ENCODE data around the gene MYO15B. TPM values are rescaled to one million over a fixed set of nuclear protein-coding genes. Genes with fewer than 3 reads are reported as not detected.

Gene MYO15B
- total and polyA plus RNA-seq, 12 donors, result 6.2 to 455 (median 51.3) TPM

DNA sequence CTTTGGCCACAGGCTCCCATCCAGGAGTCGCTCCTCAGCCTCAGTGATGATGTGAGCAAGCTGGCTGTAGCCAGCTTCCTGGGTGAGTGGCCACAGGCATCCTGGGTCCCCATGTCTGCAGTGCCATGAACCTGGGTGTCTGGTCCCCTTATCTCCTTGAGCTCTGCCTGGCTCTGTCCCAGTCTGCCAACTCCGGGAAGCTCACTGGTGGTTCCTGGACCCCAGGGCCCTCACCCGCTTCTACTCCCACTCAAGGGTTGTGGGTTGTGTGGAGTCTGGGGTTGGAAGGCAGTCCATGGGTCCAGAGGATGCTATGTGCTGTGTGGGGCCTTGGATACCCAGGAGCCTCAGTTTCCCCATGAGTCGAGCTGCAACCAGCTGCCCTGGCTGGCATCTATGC is 33.9 kb downstream of the MYO15B start:
- Histone ChIP-seq H3K27me3 (no peaks in the 10 kb centered on the region), H3K36me3 (replicated peaks in 1 of 2) (peaks cover 0 to 14% of the 10 kb centered on the region in 2 donors), H3K4me3 (no peak overlapping the region), H3K4me1 (replicated peaks in 1 of 2) (no peaks in the 10 kb centered on the region), H3K9me3 (replicated peaks in 1 of 3) (no peaks in the 10 kb centered on the region), H3K27ac (no peak overlapping the region)
- intact Hi-C loops (cut with DNase I), result no loop called here
- TF ChIP-seq, protein P1, sequence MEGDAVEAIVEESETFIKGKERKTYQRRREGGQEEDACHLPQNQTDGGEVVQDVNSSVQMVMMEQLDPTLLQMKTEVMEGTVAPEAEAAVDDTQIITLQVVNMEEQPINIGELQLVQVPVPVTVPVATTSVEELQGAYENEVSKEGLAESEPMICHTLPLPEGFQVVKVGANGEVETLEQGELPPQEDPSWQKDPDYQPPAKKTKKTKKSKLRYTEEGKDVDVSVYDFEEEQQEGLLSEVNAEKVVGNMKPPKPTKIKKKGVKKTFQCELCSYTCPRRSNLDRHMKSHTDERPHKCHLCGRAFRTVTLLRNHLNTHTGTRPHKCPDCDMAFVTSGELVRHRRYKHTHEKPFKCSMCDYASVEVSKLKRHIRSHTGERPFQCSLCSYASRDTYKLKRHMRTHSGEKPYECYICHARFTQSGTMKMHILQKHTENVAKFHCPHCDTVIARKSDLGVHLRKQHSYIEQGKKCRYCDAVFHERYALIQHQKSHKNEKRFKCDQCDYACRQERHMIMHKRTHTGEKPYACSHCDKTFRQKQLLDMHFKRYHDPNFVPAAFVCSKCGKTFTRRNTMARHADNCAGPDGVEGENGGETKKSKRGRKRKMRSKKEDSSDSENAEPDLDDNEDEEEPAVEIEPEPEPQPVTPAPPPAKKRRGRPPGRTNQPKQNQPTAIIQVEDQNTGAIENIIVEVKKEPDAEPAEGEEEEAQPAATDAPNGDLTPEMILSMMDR (IDR thresholded peaks at IDR 0.05), result no peak
- TF ChIP-seq POLR2A (IDR thresholded peaks at IDR 0.05), result no peak
- 78 to 100% (median 84%) methylated on average over 1 to 4 of the region's 4 CpGs for WGBS, 4 donors
- no peak for DNase-seq

DNA sequence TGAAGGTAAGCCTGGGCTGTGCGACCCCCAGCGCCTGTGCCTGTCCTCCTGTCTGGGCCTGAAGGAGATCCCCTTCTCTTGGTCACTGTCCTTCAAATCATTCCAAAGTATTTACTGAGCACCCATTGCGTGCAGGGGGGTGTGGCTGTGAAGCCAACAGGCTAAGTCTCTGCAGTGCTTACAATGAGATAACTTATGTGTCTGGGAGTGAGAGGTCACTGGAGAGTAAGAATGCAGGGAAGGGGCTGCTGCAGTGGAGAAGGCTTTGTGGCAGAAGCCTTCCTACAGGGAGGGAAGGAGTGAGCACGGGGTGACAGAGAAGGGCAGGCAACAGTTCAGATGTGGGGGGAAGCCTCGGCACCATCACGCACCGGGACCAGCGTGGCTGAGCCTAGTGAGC is 34.5 kb downstream of the MYO15B start:
- no peak for DNase-seq
- Histone ChIP-seq H3K27me3 (no peaks in the 10 kb centered on the region), H3K9me3 (replicated peaks in 1 of 3) (no peaks in the 10 kb centered on the region), H3K27ac (no peak overlapping the region), H3K4me3 (no peak overlapping the region), H3K4me1 (replicated peaks in 1 of 2) (no peaks in the 10 kb centered on the region), H3K36me3 (replicated peaks in 1 of 2) (peaks cover 0 to 15% of the 10 kb centered on the region in 2 donors)
- TF ChIP-seq, protein P1 (IDR thresholded peaks at IDR 0.05), result no peak
- no peak for TF ChIP-seq POLR2A (IDR thresholded peaks at IDR 0.05)
- WGBS, 4 donors, result 62 to 76% (median 69%) methylated on average over 8 of the region's 8 CpGs
- intact Hi-C loops (cut with DNase I), result no loop called here

DNA sequence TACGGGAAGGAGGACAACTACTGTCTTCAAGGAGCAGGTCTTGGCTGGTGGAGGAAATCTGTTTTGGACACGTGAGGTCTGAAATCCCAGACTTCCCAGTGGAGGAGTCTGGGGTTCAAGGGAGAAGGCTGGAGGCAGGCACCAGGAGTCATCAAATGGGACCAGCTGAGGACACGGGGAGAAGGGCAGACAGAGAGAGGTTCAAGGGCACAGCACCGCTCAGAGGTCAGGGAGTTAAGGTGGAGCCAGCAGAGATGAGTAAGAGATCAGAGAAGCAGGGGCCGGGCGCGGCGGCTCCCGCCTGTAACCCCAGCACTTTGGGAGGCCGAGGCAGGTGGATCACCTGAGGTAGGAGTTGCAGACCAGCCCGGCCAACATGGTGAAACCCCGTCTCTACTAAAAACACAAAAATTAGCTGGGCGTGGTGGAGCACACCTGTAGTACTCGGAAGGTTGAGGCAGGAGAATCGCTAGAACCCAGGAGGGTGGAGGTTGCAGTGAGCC is 35.2 kb downstream of the MYO15B start:
- Histone ChIP-seq H3K36me3 (replicated peaks in 1 of 2) (peaks cover 0 to 15% of the 10 kb centered on the region in 2 donors), H3K4me1 (replicated peaks in 1 of 2) (no peaks in the 10 kb centered on the region), H3K27me3 (no peaks in the 10 kb centered on the region), H3K4me3 (no peak overlapping the region), H3K27ac (no peak overlapping the region), H3K9me3 (replicated peaks in 1 of 3) (no peaks in the 10 kb centered on the region)
- intact Hi-C loops (cut with DNase I), result no loop called here
- WGBS, 4 donors, result 52 to 68% (median 62%) methylated on average over 15 of the region's 15 CpGs
- DNase-seq, result peak in 1 of 7 donors; percentile 20
- TF ChIP-seq, protein P1 (IDR thresholded peaks at IDR 0.05), result no peak
- TF ChIP-seq POLR2A (IDR thresholded peaks at IDR 0.05), result no peak

DNA sequence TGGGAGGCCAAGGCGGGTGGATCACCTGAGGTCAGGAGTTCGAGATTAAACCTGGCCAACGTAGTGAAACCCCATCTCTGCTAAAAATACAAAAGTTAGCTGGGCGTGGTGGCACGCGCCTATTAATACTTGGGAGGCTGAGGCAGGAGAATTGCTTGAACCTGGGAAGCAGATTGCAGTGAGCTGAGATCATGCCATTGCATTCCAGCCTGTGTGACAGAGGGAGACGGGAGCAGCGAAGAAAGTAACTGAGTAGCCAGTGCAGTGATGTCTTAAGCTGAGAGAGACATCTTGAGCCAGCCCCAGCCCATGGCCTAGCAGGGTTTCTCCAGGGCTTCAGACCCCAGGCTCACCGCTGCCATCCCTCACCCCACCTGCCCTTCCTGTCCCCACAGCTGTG is 35.8 kb downstream of the MYO15B start:
- Histone ChIP-seq H3K36me3 (replicated peaks in 1 of 2) (peaks cover 0 to 15% of the 10 kb centered on the region in 2 donors), H3K4me3 (no peak overlapping the region), H3K9me3 (replicated peaks in 1 of 3) (no peaks in the 10 kb centered on the region), H3K4me1 (replicated peaks in 1 of 2) (no peaks in the 10 kb centered on the region), H3K27ac (no peak overlapping the region), H3K27me3 (no peaks in the 10 kb centered on the region)
- TF ChIP-seq POLR2A (IDR thresholded peaks at IDR 0.05), result no peak
- TF ChIP-seq, protein P1 (IDR thresholded peaks at IDR 0.05), result no peak
- 76 to 89% (median 81%) methylated on average over 8 to 9 of the region's 9 CpGs for WGBS, 4 donors
- DNase-seq, result no peak
- intact Hi-C loops (cut with DNase I), result no loop called here

Measured in adrenal gland (tissue), 12 donors.